ENCODE data around the gene STIMATE.

Gene STIMATE

DNA sequence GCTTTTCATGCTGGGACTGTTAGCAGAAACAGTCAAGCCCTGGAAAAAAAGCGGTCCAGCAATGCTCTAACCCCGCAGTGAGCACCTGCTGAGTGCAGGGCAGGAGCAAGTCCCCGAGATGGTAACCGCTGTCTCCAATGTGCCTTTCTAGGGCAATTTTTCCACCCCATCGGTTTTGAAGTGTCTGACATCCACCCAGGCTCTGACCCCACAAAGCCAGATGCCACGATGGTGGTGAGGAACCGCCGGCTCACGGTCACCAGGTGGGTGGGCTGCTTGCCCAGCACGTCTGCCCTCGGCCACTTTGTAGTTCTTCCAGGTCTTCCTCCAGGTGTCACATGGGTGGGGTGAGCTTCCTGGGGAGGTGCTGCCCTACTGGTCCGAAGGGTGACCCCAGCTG, 106.0 kb downstream of the STIMATE start:
- DNase-seq (ENCODE audit: low read depth): no peak

DNA sequence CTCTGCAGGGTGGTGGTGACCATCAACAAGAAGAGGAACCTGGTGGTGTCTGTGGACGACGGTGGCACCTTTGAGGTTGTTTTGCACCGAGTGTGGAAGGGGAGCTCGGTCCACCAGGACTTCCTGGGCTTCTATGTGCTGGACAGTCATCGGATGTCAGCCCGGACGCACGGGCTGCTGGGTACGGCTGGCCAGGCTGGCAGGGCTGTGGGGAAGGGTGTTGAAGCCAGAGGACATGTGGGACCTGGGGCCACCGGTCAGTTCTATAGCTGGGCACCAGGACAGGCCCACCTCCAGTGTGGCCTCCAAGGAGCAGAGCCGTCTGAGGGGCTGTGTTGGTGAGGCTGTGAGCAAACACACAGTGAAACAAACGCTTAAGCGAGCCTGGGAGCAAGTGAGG, 106.6 kb downstream of the STIMATE start:
- no peak for DNase-seq (ENCODE audit: low read depth)

DNA sequence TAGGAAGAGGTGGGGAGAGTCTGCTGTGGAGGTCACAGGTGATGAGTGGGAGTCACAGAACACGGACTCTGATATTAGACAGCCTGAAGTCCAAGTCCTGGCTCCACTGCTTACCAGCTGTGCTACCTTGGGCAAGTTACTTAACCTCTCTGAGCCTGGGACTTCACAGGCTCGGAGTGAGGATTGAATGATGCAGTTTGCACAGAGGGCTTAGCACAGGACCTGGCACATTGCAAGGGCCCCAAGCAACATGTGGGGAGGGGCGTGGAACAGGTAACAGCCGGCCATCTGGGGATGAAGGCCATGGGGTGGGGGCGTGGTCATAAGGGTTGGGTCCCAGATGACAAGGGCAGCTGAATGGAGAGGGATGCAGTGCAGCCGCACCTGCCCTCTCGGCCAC, 107.0 kb downstream of the STIMATE start:
- no peak for DNase-seq (ENCODE audit: low read depth)

DNA sequence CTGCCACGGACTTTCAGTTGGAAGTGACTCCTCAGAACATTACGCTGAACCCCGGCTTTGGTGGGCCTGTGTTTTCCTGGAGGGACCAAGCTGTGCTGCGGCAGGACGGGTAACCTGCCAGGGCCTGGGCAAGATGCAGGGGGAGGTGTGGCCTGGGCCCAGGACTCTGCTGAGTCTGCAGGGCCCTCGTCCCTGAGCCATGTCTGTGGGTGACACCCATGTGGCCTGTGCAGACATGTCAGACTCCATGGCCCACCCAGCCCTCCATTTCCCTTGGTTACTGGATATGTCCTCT, 107.7 kb downstream of the STIMATE start:
- DNase-seq (ENCODE audit: low read depth): no peak

DNA sequence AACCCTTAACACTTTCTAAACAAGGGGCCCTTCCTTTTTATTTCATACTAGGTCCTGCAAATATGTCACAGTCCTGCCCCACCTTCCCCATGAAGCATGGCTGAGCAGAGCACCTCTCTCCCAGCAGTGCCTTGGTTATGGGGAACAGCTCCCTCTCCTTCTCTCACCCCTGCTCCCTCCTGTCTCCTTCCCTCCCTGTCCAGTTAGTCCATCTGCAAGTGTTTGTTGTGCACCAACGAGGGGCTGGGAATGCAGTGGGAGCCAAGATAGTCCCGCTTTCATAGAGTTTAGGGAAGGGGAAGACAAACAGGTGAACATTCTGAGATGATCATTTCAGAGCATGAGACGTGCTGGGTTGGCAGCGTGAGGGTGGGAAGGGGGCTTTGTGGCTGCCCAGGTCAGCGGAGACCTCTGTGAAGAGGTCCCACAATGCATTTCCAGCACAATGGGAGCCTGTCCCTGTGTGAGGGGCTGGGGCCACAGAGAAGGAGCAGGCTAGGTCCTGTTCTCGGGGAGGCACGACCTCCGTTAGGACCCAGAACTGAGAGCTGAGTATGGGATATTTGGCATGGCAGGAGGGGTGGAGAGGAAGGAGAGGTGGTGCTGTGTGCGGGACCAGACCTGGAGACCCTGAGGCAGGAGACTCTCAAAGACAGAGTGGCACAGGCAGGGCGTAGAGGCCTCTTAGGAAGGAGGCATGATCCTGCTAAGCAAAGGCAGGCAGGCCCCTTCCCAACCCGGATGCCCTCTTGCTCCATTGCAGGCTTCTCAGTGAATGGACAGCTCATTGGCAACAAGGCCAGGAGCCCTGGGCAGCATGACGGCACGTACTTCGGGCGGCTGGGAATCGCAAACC, 108.2 kb downstream of the STIMATE start:
- DNase-seq (ENCODE audit: low read depth): no peak

DNA sequence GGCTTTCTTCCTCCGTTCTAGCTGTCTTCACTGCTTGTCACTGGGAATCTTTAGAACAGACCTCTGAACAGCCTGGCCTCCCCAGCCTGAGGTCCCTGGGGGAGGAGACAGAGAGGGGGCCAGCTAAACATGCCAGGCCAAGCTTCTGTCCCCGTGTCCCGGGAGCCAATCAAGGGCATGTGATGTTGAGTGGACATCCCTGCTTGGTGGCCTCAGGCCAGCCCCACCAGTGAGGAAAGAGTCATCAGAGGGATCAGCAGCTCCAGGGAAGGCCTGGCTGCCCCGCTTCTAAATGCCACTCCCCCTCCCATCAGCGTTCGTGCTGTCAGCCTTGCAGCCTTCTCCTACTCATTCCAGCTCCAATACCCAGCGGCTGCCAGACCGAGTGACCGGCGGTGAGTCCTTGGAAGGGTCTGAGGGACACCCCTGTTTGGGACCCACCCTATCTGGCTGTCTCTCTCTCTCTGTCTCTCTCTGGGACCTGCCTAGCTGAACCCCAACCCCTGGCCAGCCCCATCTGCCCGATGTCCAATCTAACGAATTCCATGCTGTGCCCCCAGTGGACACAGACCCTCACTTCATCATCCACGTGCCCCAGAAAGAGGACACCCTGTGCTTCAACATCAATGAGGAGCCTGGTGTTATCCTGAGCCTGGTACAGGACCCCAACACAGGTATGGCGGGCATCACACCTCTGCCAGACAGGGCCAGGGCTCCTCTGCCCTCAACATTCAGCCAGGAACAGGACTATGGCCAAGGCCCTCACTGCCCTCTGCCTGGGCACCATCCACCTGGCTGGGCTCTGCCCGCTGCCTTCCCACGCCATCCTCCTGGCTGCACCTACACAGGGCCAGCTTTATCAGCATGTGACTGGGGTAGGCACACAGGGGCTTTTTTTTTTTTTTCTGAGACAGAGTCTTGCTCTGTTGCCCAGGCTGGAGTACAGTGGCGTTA, 109.4 kb downstream of the STIMATE start:
- DNase-seq (ENCODE audit: low read depth): no peak

DNA sequence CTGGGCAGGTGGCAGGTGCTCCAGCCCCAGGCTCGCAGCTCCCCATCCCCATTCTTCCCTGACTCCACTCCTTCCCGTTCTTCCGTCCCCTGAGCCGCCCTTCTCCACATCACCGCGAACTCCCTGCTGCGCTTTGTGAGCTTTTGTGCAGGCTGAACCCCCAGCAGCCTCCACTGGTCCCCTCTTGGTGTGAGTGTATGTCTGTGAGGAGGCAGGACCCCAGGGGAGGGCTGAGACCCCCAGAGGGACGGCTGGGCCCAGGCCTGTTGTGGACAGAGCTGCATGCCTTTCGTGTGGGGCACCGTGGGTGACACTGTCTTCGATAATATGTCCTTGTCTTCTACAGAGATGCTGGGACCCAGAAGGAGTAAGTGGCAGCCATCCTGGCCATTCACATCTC, 110.1 kb downstream of the STIMATE start:
- no peak for DNase-seq (ENCODE audit: low read depth)

All from iris pigment epithelial cell (primary cell).